Neural cell (in vitro differentiated cells): Measurements from ENCODE around the gene AGAP3. TPM values are rescaled to one million over a fixed set of nuclear protein-coding genes. Genes with fewer than 3 reads are reported as not detected.

Source experiments
- H2AFZ ChIP-seq: fragments of 200-600, 300-800 bp; sonication (generic), shearing (Covaris generic); 2 replicates; pipeline ENCODE4 v1.6.0; 2014; ENCODE audit warnings: low read depth, mild to moderate bottlenecking, antibody characterized with exemption, low read length, moderate library complexity
- H3F3A ChIP-seq: fragments of 200-600 bp; shearing (Covaris generic); 2 replicates; pipeline ENCODE4 v1.6.1; 2016; ENCODE audit warnings: mild to moderate bottlenecking, moderate library complexity, mixed read lengths, antibody characterized with exemption, low read length; ENCODE audit not compliant: insufficient read depth, poor library complexity, severe bottlenecking
- H3K27ac ChIP-seq: fragments of 200-600, 300-800 bp; sonication (generic), shearing (Covaris generic); 2 replicates; pipeline ENCODE4 v1.5.1; 2014; ENCODE audit warnings: mild to moderate bottlenecking, low read length, moderate library complexity
- H3K27me3 ChIP-seq: fragments of 300-800, 200-600 bp; sonication (generic), shearing (Covaris generic); 2 replicates; pipeline ENCODE4 v1.6.0; 2014; ENCODE audit warnings: mild to moderate bottlenecking, low read depth, low read length, moderate library complexity; ENCODE audit not compliant: insufficient read depth
- H3K36me3 ChIP-seq: fragments of 300-800, 200-600 bp; sonication (generic), shearing (Covaris generic); 2 replicates; pipeline ENCODE4 v1.5.1; 2014; ENCODE audit warnings: mild to moderate bottlenecking, antibody characterized with exemption, low read length, moderate library complexity; ENCODE audit not compliant: insufficient read depth
- H3K4me2 ChIP-seq: fragments of 300-800, 200-600 bp; sonication (generic), shearing (Covaris generic); 2 replicates; pipeline ENCODE4 v1.6.0; 2014; ENCODE audit warnings: mild to moderate bottlenecking, low read length
- H3K4me3 ChIP-seq: fragments of 300-800, 200-600 bp; sonication (generic), shearing (Covaris generic); 2 replicates; pipeline ENCODE4 v1.5.1; 2014; ENCODE audit warnings: mild to moderate bottlenecking, low read length, moderate library complexity
- H3K79me2 ChIP-seq: fragments of 200-600 bp; shearing (Covaris generic); replicated peaks from 2 replicates; pipeline ENCODE4 v1.6.0; 2014; ENCODE audit warnings: mild to moderate bottlenecking, low read length, moderate library complexity; ENCODE audit not compliant: insufficient read depth
- H3K9ac ChIP-seq: fragments of 300-800, 200-600 bp; sonication (generic), shearing (Covaris generic); 2 replicates; pipeline ENCODE4 v1.6.1; 2016; ENCODE audit warnings: mild to moderate bottlenecking, low read length, mixed read lengths
- H3K9me2 ChIP-seq: fragments of 200-600 bp; shearing (Covaris generic); 2 replicates; pipeline ENCODE4 v1.6.1; 2016; ENCODE audit warnings: mild to moderate bottlenecking, low read length, mixed read lengths; ENCODE audit not compliant: insufficient read depth
- H3K9me3 ChIP-seq: fragments of 200-600, 300-800 bp; sonication (generic), shearing (Covaris generic); 2 replicates; pipeline ENCODE4 v1.6.1; 2016; ENCODE audit warnings: mild to moderate bottlenecking, mixed run types, low read length, moderate library complexity, mixed read lengths
- H4K20me1 ChIP-seq: fragments of 200-600 bp; shearing (Covaris generic); 2 replicates; pipeline ENCODE4 v1.6.1; 2016; ENCODE audit warnings: mild to moderate bottlenecking, mixed run types; ENCODE audit not compliant: insufficient read depth
- EP300 ChIP-seq: fragments of 450-650 bp; conservative IDR thresholded peaks from 2 replicates; pipeline ENCODE4 v1.6.1; 2014; ENCODE audit warnings: antibody characterized with exemption, mild to moderate bottlenecking, moderate library complexity; ENCODE audit not compliant: poor library complexity, severe bottlenecking
- EZH2 ChIP-seq: fragments of 200-600, 300-800 bp; shearing (Covaris generic), sonication (generic); IDR thresholded peaks from 2 replicates; pipeline ENCODE4 v1.6.1; 2014; ENCODE audit warnings: antibody characterized with exemption, low read length, borderline replicate concordance, mild to moderate bottlenecking; ENCODE audit not compliant: insufficient read depth, poor library complexity, severe bottlenecking
- MXI1 ChIP-seq: fragments of 450-650 bp; conservative IDR thresholded peaks from 2 replicates; pipeline ENCODE4 v1.6.1; 2014; ENCODE audit warnings: antibody characterized with exemption, mild to moderate bottlenecking; ENCODE audit not compliant: poor library complexity, severe bottlenecking
- POLR2AphosphoS5 ChIP-seq: IDR thresholded peaks from 2 replicates; pipeline ENCODE4 v1.6.1; 2012
- RAD21 ChIP-seq: fragments of 450-650 bp; conservative IDR thresholded peaks from 2 replicates; pipeline ENCODE4 v1.6.1; 2014; ENCODE audit warnings: antibody characterized with exemption, mild to moderate bottlenecking, moderate library complexity
- REST ChIP-seq: IDR thresholded peaks from 2 replicates; pipeline ENCODE4 v1.6.1; 2012; ENCODE audit warnings: borderline replicate concordance
- SMC3 ChIP-seq: fragments of 450-650 bp; conservative IDR thresholded peaks from 2 replicates; pipeline ENCODE4 v1.6.1; 2014; ENCODE audit warnings: antibody characterized with exemption, mild to moderate bottlenecking, moderate library complexity; ENCODE audit not compliant: poor library complexity
- TAF1 ChIP-seq: IDR thresholded peaks from 2 replicates; pipeline ENCODE4 v1.6.1; 2012; ENCODE audit warnings: low read depth
- polyA plus RNA-seq: library from polyadenylated mRNA; depleted of rRNA; stranded (reverse); fragments of >200 nt; gene quantifications from 2 replicates; pipeline ENCODE4 v1.2.3, GENCODE V29; 2014
- TF ChIP-seq, protein P1 (sequence below): fragments of 450-650 bp; IDR thresholded peaks from 2 replicates; pipeline ENCODE4 v1.5.1; 2014; ENCODE audit warnings: antibody characterized with exemption, mild to moderate bottlenecking, moderate library complexity; ENCODE audit not compliant: poor library complexity, severe bottlenecking

Gene AGAP3
- polyA plus RNA-seq, 1 donor from 2014 or later = 117 TPM

GRCh38 chr7:151133986-151134742 is 47.9 kb downstream of the AGAP3 start:
- no peak overlapping the region for H3K4me3 ChIP-seq
- H3K9me2 ChIP-seq = no peaks in the 10 kb centered on the region
- H3K4me2 ChIP-seq = no peak overlapping the region
- H3K9ac ChIP-seq = no peak overlapping the region
- H3K27me3 ChIP-seq = no peaks in the 10 kb centered on the region
- no peak overlapping the region for H2AFZ ChIP-seq
- no peaks in the 10 kb centered on the region for H4K20me1 ChIP-seq
- H3K9me3 ChIP-seq = no peaks in the 10 kb centered on the region
- H3K27ac ChIP-seq = no peak overlapping the region
- no peaks in the 10 kb centered on the region for H3F3A ChIP-seq
- TF ChIP-seq EP300 (no peak), RAD21 (no peak), REST (no peak), TAF1 (no peak), SMC3 (no peak), POLR2AphosphoS5 (no peak), MXI1 (no peak), EZH2 (no peak)
- TF ChIP-seq, protein P1, sequence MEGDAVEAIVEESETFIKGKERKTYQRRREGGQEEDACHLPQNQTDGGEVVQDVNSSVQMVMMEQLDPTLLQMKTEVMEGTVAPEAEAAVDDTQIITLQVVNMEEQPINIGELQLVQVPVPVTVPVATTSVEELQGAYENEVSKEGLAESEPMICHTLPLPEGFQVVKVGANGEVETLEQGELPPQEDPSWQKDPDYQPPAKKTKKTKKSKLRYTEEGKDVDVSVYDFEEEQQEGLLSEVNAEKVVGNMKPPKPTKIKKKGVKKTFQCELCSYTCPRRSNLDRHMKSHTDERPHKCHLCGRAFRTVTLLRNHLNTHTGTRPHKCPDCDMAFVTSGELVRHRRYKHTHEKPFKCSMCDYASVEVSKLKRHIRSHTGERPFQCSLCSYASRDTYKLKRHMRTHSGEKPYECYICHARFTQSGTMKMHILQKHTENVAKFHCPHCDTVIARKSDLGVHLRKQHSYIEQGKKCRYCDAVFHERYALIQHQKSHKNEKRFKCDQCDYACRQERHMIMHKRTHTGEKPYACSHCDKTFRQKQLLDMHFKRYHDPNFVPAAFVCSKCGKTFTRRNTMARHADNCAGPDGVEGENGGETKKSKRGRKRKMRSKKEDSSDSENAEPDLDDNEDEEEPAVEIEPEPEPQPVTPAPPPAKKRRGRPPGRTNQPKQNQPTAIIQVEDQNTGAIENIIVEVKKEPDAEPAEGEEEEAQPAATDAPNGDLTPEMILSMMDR = no peak
- no peaks in the 10 kb centered on the region for H3K79me2 ChIP-seq
- no peaks in the 10 kb centered on the region for H3K36me3 ChIP-seq

GRCh38 chr7:151134743-151135524 is 48.7 kb downstream of the AGAP3 start:
- H3K27ac ChIP-seq = no peak overlapping the region
- no peaks in the 10 kb centered on the region for H3K79me2 ChIP-seq
- H3K36me3 ChIP-seq = no peaks in the 10 kb centered on the region
- H3K9ac ChIP-seq = no peak overlapping the region
- H4K20me1 ChIP-seq = no peaks in the 10 kb centered on the region
- H3K27me3 ChIP-seq = no peaks in the 10 kb centered on the region
- no peaks in the 10 kb centered on the region for H3K9me3 ChIP-seq
- H3F3A ChIP-seq = no peaks in the 10 kb centered on the region
- TF ChIP-seq SMC3 (no peak), EP300 (no peak), POLR2AphosphoS5 (no peak), TAF1 (no peak), EZH2 (no peak), MXI1 (no peak), RAD21 (no peak), REST (no peak)
- TF ChIP-seq, protein P1 = no peak
- H3K9me2 ChIP-seq = no peaks in the 10 kb centered on the region
- no peak overlapping the region for H3K4me3 ChIP-seq
- no peak overlapping the region for H3K4me2 ChIP-seq
- no peak overlapping the region for H2AFZ ChIP-seq
